ENCODE data around the gene MRPL19.

Gene MRPL19

DNA sequence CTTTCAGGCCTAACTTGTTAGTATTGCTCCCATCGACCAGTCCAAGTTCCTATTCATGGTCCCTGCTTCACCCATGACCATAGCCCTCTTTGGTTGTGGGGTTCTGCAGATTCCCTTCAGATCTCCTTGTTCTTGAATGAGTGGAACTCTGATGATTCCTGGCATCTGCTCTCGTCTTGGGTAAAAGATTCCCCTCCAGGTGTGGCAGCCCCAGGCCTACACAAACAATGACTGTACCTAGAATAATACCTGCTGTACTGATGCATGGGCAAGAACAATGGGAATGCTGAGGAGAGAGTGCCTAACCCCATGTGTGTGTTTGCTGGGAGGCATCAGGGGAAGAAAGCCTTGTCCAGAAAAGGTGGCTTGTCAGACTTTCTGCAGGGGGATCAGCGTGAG is 39.2 kb upstream of the MRPL19 start:
- Histone ChIP-seq H3K9ac (ENCODE audit: low read length) (no peak overlapping the region), H3K4me1 (ENCODE audit: control insufficient read depth, insufficient read depth, low read length) (peaks cover 47% of the 10 kb centered on the region), H3K9me3 (ENCODE audit: control insufficient read depth, low read length) (no peaks in the 10 kb centered on the region), H3K4me3 (ENCODE audit: low read length) (no peak overlapping the region), H3K27me3 (replicated peaks; ENCODE audit: control insufficient read depth, insufficient read depth, low read length) (peaks cover 5% of the 10 kb centered on the region), H3K36me3 (ENCODE audit: control insufficient read depth, insufficient read depth, low read length, severe bottlenecking) (no peaks in the 10 kb centered on the region)
- no peak for DNase-seq (ENCODE audit: low read depth)

DNA sequence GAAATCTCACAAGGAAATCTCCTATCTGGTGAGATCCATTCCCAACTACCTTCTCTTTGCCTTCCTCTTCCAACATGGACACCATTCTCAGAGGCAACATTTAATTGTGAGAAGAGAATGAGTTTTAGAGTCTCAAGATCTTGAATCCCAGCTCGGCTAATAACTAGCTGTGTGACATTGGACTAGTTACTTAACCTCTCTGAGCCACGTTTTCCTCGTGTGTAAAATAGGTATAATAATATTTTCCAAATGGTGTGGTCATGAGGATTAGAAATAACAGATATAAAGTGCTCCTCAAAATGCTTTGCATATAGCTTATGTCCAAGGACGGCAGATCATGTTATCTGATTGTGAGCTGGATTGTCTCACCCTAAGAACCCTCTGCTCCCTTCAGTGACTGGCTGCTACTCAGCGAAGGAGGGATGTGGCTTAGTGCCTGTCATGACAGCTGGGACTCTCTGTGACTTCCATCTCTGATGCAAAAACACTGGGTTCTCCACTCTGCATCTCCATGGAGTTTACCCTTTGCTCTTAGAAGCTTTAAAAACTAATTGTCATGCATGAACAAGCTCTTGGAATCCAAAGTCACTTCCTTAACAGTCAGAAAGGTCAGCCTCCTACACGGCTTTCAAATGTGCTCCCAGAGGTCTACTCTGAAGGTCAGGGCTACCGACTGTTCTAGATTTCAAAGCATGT is 38.4 kb upstream of the MRPL19 start:
- peak; percentile 34 for DNase-seq (ENCODE audit: low read depth)
- Histone ChIP-seq H3K9me3 (ENCODE audit: control insufficient read depth, low read length) (no peaks in the 10 kb centered on the region), H3K9ac (ENCODE audit: low read length) (no peak overlapping the region), H3K36me3 (ENCODE audit: control insufficient read depth, insufficient read depth, low read length, severe bottlenecking) (no peaks in the 10 kb centered on the region), H3K27me3 (replicated peaks; ENCODE audit: control insufficient read depth, insufficient read depth, low read length) (peaks cover 5% of the 10 kb centered on the region), H3K4me3 (ENCODE audit: low read length) (no peak overlapping the region), H3K4me1 (ENCODE audit: control insufficient read depth, insufficient read depth, low read length) (peaks cover 43% of the 10 kb centered on the region)

DNA sequence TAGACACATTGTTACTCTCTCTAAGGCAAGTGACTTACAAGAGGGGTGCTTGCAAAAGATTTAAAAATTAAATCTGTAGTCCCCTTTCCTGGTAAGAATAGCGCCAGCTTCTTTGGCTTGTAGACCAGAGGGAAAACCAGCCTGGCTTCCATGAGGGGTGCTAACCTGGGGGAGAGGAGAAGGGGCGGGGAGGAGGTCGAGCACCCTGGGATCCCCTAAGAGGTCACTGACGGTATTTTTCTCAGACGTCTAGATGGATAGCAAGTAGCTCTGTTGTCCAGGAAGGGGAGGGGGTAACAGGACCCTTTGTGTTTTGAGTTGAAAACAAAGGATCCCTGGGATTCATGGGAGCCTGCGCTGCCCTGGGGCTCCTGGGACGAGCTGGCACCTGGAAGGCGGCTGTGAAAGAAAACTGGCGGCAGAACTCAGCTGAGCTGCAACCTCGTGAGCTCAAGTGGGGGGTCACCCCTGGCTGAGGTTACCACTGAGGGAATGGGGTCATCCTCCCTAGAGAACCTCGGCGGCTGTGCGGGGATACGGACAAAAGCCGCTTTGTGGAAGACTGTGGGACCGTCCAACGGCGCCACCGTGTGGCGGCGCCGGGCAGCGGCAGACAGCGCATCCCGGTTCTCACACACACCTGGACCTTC is 37.8 kb upstream of the MRPL19 start:
- Histone ChIP-seq H3K27me3 (replicated peaks; ENCODE audit: control insufficient read depth, insufficient read depth, low read length) (peaks cover 5% of the 10 kb centered on the region), H3K4me3 (ENCODE audit: low read length) (peak overlapping the region; percentile 65), H3K9ac (ENCODE audit: low read length) (peak overlapping the region; percentile 13), H3K9me3 (ENCODE audit: control insufficient read depth, low read length) (no peaks in the 10 kb centered on the region), H3K36me3 (ENCODE audit: control insufficient read depth, insufficient read depth, low read length, severe bottlenecking) (no peaks in the 10 kb centered on the region), H3K4me1 (ENCODE audit: control insufficient read depth, insufficient read depth, low read length) (peaks cover 36% of the 10 kb centered on the region)
- DNase-seq (ENCODE audit: low read depth): peak; percentile 79

DNA sequence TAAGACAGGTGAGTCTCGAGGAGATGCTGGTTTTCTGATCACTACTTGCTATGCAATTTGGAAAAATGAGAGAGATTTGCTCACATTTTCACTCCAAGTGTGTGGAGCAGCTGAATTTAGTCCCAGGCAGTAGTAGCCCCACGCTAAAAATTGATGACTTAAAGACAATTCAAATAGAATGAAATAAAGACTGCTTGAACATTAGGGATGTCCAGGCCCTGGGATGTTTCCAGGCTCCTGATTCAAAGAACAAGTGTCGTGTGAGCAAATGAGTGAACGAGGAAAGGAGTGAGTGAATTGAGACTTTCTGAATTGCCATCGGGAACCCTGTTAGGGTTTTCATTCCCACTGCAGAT is 37.3 kb upstream of the MRPL19 start:
- H3K9me3 ChIP-seq (ENCODE audit: control insufficient read depth, low read length): no peaks in the 10 kb centered on the region
- no peak overlapping the region for H3K4me3 ChIP-seq (ENCODE audit: low read length)
- no peak overlapping the region for H3K9ac ChIP-seq (ENCODE audit: low read length)
- peaks cover 37% of the 10 kb centered on the region for H3K4me1 ChIP-seq (ENCODE audit: control insufficient read depth, insufficient read depth, low read length)
- no peak for DNase-seq (ENCODE audit: low read depth)
- peaks cover 5% of the 10 kb centered on the region for H3K27me3 ChIP-seq (replicated peaks; ENCODE audit: control insufficient read depth, insufficient read depth, low read length)
- H3K36me3 ChIP-seq (ENCODE audit: control insufficient read depth, insufficient read depth, low read length, severe bottlenecking): no peaks in the 10 kb centered on the region

DNA sequence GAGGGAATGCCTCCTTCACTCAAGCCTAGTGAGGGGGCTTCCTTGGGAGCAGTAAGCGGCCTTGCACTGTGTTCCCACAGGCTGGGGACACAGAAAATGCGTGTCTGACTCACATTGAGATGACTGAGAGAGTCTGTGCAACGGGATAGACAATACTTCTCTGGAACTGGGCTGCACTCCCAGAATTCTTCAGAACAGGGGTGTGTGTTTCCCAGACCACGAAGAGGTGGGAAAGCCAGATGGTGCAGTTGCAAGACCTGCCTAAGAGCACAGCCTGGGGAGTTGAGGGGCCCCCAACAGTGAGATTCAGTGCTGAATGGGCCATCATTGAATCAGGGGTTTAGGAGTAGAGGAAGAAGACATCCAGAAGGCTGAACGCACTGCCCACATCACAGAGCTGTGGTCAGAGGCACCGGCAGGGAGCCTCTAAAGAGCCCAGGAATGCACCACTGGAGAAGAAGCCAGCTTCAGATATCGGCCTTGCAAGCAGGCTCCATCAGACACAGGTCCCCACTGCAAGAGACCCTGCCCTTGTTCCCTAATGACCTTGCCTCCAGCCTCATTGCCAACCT is 36.6 kb upstream of the MRPL19 start:
- Histone ChIP-seq H3K36me3 (ENCODE audit: control insufficient read depth, insufficient read depth, low read length, severe bottlenecking) (no peaks in the 10 kb centered on the region), H3K4me1 (ENCODE audit: control insufficient read depth, insufficient read depth, low read length) (peaks cover 42% of the 10 kb centered on the region), H3K9me3 (ENCODE audit: control insufficient read depth, low read length) (no peaks in the 10 kb centered on the region), H3K27me3 (replicated peaks; ENCODE audit: control insufficient read depth, insufficient read depth, low read length) (peaks cover 5% of the 10 kb centered on the region), H3K4me3 (ENCODE audit: low read length) (no peak overlapping the region), H3K9ac (ENCODE audit: low read length) (no peak overlapping the region)
- DNase-seq (ENCODE audit: low read depth): no peak

DNA sequence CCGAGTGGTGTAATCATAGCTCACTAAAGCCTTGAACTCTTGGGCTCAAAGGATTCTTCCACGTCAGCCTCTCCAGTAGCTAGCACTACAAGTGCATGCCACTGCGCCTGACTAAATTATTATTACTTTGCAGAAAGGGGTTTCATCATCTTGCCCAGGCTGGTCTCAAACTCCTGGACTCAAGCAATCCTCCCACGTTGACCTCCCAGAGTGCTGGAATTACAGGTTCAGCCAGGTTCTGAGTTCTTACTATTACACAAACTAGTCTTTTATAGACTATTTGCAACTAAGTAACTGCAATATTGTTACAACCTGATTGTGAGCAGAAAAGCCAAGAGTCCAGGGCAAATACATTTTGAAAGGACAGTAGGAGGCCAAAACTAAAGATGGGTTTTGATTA is 35.9 kb upstream of the MRPL19 start:
- Histone ChIP-seq H3K9ac (ENCODE audit: low read length) (no peak overlapping the region), H3K4me1 (ENCODE audit: control insufficient read depth, insufficient read depth, low read length) (peaks cover 39% of the 10 kb centered on the region), H3K36me3 (ENCODE audit: control insufficient read depth, insufficient read depth, low read length, severe bottlenecking) (no peaks in the 10 kb centered on the region), H3K9me3 (ENCODE audit: control insufficient read depth, low read length) (no peaks in the 10 kb centered on the region), H3K27me3 (replicated peaks; ENCODE audit: control insufficient read depth, insufficient read depth, low read length) (peaks cover 5% of the 10 kb centered on the region), H3K4me3 (ENCODE audit: low read length) (no peak overlapping the region)
- DNase-seq (ENCODE audit: low read depth): no peak

DNA sequence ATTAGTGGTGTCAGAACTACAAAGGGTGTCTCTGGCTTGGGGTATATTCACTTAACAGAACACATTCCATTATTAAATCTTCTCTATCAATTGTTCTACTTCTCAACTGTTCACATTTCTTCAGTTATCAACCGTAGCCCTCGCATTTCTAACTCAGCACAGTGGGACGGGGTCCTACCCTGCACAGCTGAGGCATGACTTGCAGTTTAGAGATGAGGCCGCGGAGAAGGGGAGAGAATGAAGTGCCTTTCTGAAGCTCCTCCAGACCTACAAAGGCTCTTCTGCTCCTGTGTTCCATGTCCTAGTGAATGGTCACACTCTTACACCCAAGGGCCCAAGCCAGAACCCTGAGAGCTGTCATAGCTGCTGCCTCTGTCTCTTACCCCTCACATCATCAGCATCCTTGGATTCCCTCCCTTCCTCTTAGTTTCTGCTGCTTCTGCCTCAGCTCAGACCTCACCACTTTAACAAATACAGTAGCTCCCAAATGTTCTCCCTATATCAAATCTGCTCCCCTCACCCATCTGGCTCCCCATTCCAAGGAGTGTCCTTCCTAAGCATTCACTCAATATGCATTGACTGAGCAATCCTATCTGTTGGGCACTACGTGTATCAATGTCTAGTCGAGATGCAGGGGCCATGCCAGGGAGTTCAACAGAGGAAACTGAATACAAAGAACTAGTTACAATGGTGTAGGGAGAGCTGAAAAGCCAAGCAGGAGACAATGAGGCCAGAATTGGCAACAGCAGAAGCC is 34.3 kb upstream of the MRPL19 start:
- DNase-seq (ENCODE audit: low read depth): no peak
- H3K36me3 ChIP-seq (ENCODE audit: control insufficient read depth, insufficient read depth, low read length, severe bottlenecking): no peaks in the 10 kb centered on the region

DNA sequence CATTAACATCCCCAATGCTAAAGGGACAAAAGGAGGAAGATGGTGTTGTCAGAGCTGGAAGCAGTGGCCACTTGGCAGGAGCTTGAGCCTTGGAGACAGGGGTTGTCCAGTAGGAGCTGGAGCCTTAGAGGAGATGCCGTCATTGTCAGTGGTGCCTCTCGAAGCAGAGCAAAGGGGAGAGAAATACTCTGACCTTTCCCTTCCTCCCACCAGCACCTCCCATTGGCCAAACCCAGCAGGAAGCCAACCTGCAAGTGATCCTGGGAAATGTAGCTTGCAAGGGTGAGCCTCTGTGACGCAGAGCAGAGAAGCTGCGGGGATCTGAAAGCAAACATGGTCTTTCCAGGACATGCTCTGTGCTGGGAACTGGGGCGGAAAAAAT is 33.7 kb upstream of the MRPL19 start:
- DNase-seq (ENCODE audit: low read depth): no peak
- peaks cover 5% of the 10 kb centered on the region for H3K27me3 ChIP-seq (replicated peaks; ENCODE audit: control insufficient read depth, insufficient read depth, low read length)
- no peaks in the 10 kb centered on the region for H3K36me3 ChIP-seq (ENCODE audit: control insufficient read depth, insufficient read depth, low read length, severe bottlenecking)

More for the DNA sequence above, 34.3 kb upstream of the MRPL19 start:
- Histone ChIP-seq H3K27me3 (replicated peaks; ENCODE audit: control insufficient read depth, insufficient read depth, low read length) (peaks cover 5% of the 10 kb centered on the region), H3K9me3 (ENCODE audit: control insufficient read depth, low read length) (no peaks in the 10 kb centered on the region), H3K4me3 (ENCODE audit: low read length) (no peak overlapping the region), H3K4me1 (ENCODE audit: control insufficient read depth, insufficient read depth, low read length) (peaks cover 23% of the 10 kb centered on the region), H3K9ac (ENCODE audit: low read length) (no peak overlapping the region)

DNA sequence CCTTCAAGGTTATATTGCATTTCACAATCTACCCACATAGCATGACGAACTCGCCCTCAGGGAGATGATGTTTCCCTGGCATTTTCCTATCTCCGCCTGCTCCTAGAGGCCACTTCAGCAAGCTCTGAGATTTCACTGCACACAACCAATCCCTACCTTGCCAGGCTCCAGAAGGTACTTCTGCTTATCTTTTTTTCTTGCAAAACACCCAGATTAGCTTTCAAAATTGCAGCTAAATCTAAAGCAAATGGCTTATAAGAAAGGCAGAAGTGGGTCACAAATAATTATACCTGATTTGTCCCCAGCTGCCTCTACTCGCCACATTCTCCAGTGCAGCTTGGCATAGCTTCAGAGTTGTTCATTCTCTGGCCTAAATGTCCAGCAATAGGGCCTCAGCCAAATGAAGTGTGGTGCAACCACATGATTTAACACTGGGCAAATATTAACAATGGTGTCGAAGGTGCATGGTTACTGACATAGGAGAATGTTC is 32.4 kb upstream of the MRPL19 start:
- Histone ChIP-seq H3K9me3 (ENCODE audit: control insufficient read depth, low read length) (no peaks in the 10 kb centered on the region), H3K36me3 (ENCODE audit: control insufficient read depth, insufficient read depth, low read length, severe bottlenecking) (no peaks in the 10 kb centered on the region), H3K27me3 (replicated peaks; ENCODE audit: control insufficient read depth, insufficient read depth, low read length) (peaks cover 5% of the 10 kb centered on the region), H3K4me1 (ENCODE audit: control insufficient read depth, insufficient read depth, low read length) (peaks cover 12% of the 10 kb centered on the region), H3K9ac (ENCODE audit: low read length) (no peak overlapping the region), H3K4me3 (ENCODE audit: low read length) (no peak overlapping the region)
- DNase-seq (ENCODE audit: low read depth): peak; percentile 59

More for the DNA sequence above, 33.7 kb upstream of the MRPL19 start:
- H3K9ac ChIP-seq (ENCODE audit: low read length): no peak overlapping the region
- peaks cover 21% of the 10 kb centered on the region for H3K4me1 ChIP-seq (ENCODE audit: control insufficient read depth, insufficient read depth, low read length)
- H3K4me3 ChIP-seq (ENCODE audit: low read length): no peak overlapping the region
- H3K9me3 ChIP-seq (ENCODE audit: control insufficient read depth, low read length): no peaks in the 10 kb centered on the region

DNA sequence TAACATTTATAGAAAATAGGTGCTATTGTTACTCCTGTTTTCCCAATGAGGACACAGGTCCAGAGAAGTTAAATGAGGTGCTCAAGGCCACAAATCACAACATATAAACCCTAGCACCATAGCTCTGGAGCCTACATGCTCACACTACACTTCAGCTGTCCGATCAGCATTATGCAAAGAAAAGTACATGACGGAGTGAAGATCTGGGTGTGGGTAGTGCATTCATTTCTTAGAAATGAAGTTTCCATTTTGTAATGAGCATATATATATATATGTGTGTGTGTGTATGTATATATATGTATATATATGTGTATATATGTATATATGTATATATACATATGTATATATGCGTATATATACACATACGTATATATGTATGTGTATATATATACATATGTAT is 30.2 kb upstream of the MRPL19 start:
- H3K4me1 ChIP-seq (ENCODE audit: control insufficient read depth, insufficient read depth, low read length): peaks cover 20% of the 10 kb centered on the region
- no peak overlapping the region for H3K9ac ChIP-seq (ENCODE audit: low read length)
- H3K27me3 ChIP-seq (replicated peaks; ENCODE audit: control insufficient read depth, insufficient read depth, low read length): peaks cover 5% of the 10 kb centered on the region
- no peaks in the 10 kb centered on the region for H3K9me3 ChIP-seq (ENCODE audit: control insufficient read depth, low read length)
- no peaks in the 10 kb centered on the region for H3K36me3 ChIP-seq (ENCODE audit: control insufficient read depth, insufficient read depth, low read length, severe bottlenecking)
- no peak for DNase-seq (ENCODE audit: low read depth)
- H3K4me3 ChIP-seq (ENCODE audit: low read length): no peak overlapping the region

DNA sequence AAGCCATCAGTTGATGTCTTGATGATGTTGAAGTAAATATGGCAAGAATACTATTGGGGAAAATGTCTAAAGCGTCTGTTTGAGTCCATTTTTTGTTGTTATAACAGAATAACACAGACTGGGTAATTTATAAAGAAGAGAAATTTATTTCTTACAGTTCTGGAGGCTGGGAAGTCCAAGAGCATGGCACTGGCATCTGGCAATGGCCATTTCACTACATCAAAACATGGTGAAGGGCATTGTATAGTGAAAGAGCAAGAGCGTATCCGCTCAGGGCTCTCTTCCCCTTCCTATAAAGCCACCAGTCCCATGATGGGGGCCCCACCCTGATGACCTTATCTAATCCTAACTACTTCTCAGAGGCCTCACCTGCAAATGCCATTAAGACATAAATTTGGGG is 29.6 kb upstream of the MRPL19 start:
- no peak for DNase-seq (ENCODE audit: low read depth)
- Histone ChIP-seq H3K27me3 (replicated peaks; ENCODE audit: control insufficient read depth, insufficient read depth, low read length) (peaks cover under 1% of the 10 kb centered on the region), H3K4me3 (ENCODE audit: low read length) (no peak overlapping the region), H3K9me3 (ENCODE audit: control insufficient read depth, low read length) (no peaks in the 10 kb centered on the region), H3K9ac (ENCODE audit: low read length) (no peak overlapping the region), H3K4me1 (ENCODE audit: control insufficient read depth, insufficient read depth, low read length) (peaks cover 20% of the 10 kb centered on the region), H3K36me3 (ENCODE audit: control insufficient read depth, insufficient read depth, low read length, severe bottlenecking) (no peaks in the 10 kb centered on the region)
